GM18526 (cell line): Measurements from ENCODE around the gene LAP3.

ENCODE experiments used
- POLR2A ChIP-seq: IDR thresholded peaks from 3 replicates; pipeline ENCODE4 v1.6.1; 2011; ENCODE audit not compliant: insufficient read length; ENCODE audit errors: extremely low read depth

The LAP3 gene

DNA sequence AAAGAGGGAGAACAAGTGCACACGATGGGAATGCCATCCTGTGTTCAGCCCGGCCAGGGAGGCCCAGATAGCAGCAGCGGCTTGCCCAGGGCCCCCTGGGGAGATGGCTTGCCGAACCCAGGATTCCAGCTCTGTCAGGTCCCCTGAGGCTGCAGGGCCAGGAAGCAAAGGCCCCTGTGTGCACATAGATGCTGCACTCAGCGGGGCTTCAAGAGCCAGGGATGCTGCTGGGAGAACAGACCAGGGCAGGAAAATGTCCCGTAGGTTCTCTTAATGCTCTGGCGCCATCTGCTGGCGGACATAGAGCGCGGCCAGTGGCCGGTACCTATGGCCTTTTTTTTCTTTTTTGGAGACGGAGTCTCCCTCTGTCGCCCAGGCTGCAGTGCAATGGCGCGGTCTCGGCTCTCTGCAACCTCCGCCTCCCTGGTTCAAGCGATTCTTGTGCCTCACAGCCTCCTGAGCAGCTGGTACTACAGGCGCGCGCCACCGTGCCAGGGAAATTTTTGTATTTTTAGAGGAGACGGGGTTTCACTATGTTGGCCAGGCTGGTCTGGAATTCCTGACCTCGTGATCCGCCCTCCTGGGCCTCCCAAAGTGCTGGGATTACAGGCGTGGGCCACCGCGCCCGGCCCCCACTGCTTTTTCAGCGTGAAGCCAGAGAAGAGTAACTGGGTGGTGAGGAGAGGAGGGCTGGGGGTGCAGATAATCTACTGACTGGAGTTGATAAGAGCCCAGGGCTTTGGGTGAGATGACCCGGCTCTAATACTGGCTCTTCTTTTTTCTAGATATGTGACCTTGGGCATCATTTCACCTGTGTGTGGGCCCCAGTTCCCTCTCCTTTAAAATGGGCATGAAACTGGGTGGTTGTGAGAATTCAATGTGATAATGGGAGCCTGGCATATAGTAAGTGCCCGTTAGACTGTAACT is 60.0 kb downstream of the LAP3 start:
- no peak for TF ChIP-seq POLR2A

DNA sequence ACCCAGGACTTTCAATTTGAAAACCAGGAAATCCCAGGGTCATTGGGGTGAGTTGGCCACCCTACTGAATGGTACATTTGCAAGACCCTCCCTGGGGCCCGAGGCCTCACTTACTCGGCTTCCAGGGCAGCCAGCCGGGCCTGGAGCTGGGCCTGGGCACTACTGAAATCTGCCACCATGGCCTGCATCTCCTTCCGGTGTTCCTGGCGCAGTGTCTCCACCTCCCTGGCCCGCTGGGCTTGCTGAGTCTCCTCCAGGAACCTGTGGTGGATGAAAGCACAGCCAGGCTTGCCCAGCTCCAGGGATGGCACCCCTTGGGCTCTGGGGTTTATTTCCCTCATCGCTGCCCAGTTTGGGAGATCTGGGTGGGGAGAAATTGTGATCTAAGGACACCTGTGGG is 62.1 kb downstream of the LAP3 start:
- no peak for TF ChIP-seq POLR2A

DNA sequence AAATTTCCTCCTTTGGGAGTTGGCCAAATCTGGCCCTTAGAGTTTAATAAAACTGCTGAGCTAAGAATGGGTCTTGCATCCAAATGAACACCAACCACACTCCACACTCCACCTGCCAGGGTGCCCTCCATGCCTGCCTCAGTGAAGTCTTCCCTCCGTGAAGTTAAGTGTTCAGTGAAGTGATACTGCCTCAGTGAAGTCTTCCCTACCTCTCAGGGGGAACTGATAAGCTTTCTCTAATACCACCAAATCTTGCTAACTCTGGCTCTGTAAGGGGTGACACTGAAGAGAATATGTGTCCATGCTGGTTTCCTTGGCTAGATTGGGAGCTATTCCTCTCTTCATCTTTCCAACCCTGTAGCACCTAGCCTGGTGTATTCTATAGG is 65.4 kb downstream of the LAP3 start:
- no peak for TF ChIP-seq POLR2A

- TF ChIP-seq POLR2A = no peak
Observed at GRCh38 chr4:17646693-17647092, 69.7 kb downstream of the LAP3 start.

- TF ChIP-seq POLR2A = no peak
Observed at GRCh38 chr4:17647176-17647806, 70.3 kb downstream of the LAP3 start.

- no peak for TF ChIP-seq POLR2A
Observed at GRCh38 chr4:17647927-17648326, 70.9 kb downstream of the LAP3 start.

DNA sequence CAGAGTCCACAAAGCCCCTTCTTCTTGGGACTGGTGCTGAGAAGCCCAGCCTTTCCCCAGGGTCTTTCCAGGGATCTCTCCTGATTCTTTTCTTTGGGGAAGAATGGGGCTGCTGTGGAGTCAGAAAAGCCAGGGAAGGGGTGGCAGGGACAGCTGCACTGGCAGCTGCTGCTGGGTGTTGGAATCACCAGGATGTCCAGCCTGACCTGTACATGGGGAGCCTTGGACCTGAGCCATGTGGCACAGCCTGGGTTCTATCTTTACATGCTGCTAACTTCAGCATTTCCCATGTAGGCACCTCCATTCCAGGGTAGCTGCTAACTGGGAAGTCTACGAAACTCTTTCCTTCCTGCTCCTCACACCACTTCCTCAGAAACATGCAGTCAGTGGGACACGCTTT is 73.4 kb downstream of the LAP3 start:
- no peak for TF ChIP-seq POLR2A

- TF ChIP-seq POLR2A = no peak
Observed at GRCh38 chr4:17654701-17655100, 77.7 kb downstream of the LAP3 start.

- TF ChIP-seq POLR2A = no peak
Observed at GRCh38 chr4:17657090-17657489, 80.1 kb downstream of the LAP3 start.
